ENCODE results near the gene LRSAM1.

Gene LRSAM1

DNA sequence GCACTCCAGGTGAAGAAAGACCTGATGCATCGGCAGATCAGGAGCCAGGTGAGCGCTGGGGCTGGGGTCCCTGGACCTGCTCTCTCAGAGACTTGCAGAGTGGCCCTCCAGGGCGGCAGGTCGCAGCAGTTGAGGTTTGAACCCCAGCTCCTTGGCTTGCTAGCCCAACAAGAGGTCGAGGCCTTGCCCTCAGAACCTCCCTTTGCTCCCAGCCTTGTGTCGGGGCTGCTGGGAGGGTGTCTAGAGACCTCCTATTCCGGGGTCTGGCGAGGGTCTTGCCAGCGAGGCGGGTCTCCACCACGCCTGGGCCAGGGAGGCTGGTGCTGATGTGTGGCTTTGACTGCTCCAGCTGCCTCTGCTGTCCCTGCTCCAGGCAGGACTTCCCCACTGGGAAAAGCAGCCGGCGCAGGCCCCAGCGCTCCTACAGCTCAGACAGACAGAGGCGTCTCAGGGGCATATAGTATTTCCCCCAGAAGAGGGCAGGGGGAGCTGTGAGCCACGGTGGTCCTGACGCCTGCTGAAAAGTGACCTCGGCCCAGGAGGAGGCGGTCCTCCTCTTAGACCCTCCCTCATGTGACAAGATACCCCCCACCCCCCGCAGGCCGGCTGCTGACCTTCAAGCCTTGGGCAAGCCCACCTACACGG lies 38.3 kb downstream of the LRSAM1 start:
- TF ChIP-seq, protein P1, sequence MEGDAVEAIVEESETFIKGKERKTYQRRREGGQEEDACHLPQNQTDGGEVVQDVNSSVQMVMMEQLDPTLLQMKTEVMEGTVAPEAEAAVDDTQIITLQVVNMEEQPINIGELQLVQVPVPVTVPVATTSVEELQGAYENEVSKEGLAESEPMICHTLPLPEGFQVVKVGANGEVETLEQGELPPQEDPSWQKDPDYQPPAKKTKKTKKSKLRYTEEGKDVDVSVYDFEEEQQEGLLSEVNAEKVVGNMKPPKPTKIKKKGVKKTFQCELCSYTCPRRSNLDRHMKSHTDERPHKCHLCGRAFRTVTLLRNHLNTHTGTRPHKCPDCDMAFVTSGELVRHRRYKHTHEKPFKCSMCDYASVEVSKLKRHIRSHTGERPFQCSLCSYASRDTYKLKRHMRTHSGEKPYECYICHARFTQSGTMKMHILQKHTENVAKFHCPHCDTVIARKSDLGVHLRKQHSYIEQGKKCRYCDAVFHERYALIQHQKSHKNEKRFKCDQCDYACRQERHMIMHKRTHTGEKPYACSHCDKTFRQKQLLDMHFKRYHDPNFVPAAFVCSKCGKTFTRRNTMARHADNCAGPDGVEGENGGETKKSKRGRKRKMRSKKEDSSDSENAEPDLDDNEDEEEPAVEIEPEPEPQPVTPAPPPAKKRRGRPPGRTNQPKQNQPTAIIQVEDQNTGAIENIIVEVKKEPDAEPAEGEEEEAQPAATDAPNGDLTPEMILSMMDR (IDR thresholded peaks at IDR 0.05; ENCODE audit: insufficient read depth, low read depth, low read length, missing control alignments): no peak
- DNase-seq (ENCODE audit: low read depth): no peak
- no peak overlapping the region for H3K4me3 ChIP-seq (ENCODE audit: low read depth, low read length)

DNA sequence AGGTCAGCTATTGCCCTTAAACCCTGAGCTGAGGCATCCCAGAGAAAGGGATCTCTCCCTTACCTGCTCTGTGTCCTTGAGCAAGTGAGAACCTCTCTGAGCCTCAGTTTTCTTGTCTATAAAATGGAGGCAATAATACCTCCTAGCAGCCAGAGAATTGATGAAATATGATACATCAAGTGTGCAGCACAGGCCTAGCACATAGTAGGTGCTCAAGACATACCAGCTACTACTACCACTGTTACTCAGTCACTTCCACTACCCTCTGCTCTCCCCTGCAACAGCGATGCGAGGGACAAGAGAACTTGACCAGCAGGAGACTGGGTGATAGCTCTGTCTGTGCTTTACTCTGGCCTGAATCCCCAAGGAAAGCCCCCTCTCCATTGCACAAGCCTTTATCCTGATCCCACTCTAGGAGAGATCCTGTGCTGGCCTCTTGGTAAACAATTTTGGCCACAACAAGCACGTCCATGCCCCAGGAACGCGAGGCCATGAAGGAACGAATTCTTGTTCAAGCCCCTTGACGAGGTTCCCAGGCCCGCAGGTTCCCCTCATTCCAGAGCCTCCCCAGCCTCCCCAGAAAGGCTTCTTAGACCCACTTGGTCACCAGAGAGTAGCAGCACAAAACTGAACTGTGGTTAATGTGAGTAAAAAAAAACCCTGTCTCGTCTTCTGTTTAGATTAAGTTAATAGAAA lies 39.4 kb downstream of the LRSAM1 start:
- H3K4me3 ChIP-seq (ENCODE audit: low read depth, low read length): no peak overlapping the region
- DNase-seq (ENCODE audit: low read depth): no peak
- TF ChIP-seq, protein P1 (IDR thresholded peaks at IDR 0.05; ENCODE audit: insufficient read depth, low read depth, low read length, missing control alignments): no peak

DNA sequence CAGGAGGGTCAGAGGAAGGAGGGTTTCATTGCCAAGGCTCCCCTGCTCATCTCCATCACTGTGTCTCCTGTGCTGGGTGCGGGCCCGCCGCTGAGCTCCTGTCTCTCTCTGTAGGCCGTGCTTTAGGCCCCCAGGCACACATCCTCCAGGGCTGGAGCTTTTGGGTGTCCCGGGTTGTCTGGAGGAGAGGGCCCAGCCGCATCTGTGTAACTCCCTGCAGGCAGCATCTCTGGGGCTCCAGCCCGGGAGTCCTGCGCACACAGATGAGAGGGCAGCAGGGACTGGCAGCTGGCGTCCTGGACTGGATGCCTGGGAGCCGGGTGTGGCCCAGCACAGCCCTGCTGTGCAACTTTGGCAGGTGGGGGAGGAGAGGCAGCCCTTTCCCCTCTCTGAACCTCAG lies 40.2 kb downstream of the LRSAM1 start:
- TF ChIP-seq, protein P1 (IDR thresholded peaks at IDR 0.05; ENCODE audit: insufficient read depth, low read depth, low read length, missing control alignments): no peak
- DNase-seq (ENCODE audit: low read depth): no peak
- no peak overlapping the region for H3K4me3 ChIP-seq (ENCODE audit: low read depth, low read length)

DNA sequence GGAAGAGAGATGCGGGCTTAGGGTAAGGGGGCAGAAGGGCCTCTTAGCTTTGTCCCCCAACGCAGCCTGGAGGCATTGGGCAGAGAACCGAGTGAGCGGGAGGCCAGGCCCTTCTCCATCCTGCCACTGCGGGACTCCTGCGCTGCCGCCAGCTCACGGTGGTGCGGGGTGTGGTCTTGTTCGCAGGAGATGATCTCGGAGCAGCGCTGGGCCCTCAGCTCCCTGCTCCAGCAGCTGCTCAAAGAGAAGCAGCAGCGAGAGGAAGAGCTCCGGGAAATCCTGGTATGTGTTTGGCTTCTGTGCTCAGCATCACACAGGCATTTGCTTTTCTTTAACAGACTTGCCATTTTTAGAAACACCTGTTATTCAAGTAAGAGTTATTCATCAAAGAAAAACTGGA lies 41.3 kb downstream of the LRSAM1 start:
- H3K4me3 ChIP-seq (ENCODE audit: low read depth, low read length): no peak overlapping the region
- TF ChIP-seq, protein P1 (IDR thresholded peaks at IDR 0.05; ENCODE audit: insufficient read depth, low read depth, low read length, missing control alignments): no peak
- DNase-seq (ENCODE audit: low read depth): no peak

DNA sequence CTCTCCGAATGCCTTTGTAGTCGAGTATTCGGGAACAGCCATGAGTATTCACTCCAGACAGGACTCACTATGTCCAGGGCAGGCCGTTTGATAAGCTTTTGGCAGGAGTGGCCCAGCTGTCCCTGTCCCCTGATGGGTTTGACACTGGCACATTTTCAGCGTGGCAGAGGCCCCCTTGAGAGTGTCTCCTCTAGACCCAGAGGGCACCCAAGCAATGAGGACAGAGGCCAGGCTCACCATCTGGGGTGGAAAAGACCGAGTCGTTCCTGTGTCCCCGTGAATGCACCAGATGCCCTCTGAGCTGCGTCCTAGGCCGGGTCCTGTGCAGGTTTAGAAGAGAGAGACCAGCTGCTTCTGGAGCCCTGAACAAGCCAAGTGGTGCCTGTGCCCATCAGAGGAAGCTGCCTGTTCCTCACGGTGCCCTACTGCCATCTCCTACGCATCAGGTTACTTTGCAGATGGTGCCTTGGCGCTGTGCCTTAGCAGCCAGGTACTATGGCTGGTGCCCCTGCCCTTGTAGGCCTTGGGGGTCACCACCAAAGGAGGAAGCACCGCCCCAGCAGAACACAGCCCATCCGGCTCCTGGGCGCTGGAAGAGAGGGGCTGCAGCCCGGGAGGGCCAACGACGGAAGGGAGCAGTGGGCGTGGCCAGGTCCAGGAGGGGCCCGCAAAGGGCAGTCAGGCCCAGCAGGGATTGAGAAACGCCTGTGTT lies 42.4 kb downstream of the LRSAM1 start:
- H3K4me3 ChIP-seq (ENCODE audit: low read depth, low read length): no peak overlapping the region
- TF ChIP-seq, protein P1 (IDR thresholded peaks at IDR 0.05; ENCODE audit: insufficient read depth, low read depth, low read length, missing control alignments): no peak
- no peak for DNase-seq (ENCODE audit: low read depth)

DNA sequence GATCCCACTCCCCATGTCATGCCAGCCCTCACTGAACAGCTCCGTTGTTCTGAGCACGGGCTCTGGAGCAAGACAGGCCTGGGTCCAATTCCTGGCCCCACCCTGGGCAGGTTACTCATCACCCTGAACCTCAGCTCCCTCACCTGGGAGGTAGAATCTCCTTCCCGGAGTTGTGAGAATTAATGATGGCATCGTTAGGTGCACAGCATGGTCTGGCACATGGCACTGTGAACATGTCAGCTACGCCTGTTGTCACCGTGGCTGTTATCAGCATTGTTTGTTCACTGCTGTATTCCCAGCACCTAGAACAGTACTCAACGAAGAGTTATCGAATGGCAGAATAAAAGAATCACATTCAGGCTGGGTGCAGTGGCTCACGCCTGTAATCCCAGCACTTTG lies 43.0 kb downstream of the LRSAM1 start:
- H3K4me3 ChIP-seq (ENCODE audit: low read depth, low read length): no peak overlapping the region
- TF ChIP-seq, protein P1 (IDR thresholded peaks at IDR 0.05; ENCODE audit: insufficient read depth, low read depth, low read length, missing control alignments): no peak
- DNase-seq (ENCODE audit: low read depth): no peak

Data from GM12865 (cell line).